ENCODE data around the gene CRTC2.

The CRTC2 gene

DNA sequence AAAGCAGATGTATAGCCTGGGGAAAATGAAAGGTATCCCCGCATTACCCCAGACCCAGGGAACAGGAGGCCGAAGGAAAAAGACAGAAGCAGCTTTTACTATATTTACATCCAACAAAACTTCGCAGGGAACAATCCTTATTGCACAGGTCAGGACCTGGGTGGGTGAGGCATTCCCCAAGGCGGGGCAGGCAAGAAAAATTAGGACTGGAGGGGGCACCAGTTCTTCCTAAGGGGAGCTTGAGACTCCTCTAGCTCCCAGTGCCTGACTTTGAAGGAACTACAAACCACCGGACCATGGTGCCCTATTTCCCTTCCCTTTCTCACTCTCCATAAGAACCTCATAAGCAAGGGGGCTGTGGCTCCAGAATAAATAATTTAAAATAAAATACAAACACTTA lies 29.0 kb downstream of the CRTC2 start:
- Histone ChIP-seq H2AK5ac (ENCODE audit: low read length, severe bottlenecking) (no peak overlapping the region), H3K9me3 (ENCODE audit: control insufficient read depth, low read length) (no peaks in the 10 kb centered on the region), H3K79me1 (replicated peaks; ENCODE audit: low read length, poor library complexity, severe bottlenecking) (peaks cover 1% of the 10 kb centered on the region), H2BK15ac (ENCODE audit: low read depth, poor library complexity, severe bottlenecking) (peak overlapping the region; percentile 39), H4K8ac (ENCODE audit: low read length) (no peak overlapping the region), H3K23ac (ENCODE audit: low read length in 2 of 2) (no peak overlapping the region), H3K4me3 (ENCODE audit: insufficient read depth in 1 of 2, low read depth in 1 of 2, low read length in 2 of 2) (no peak overlapping the region), H3K18ac (ENCODE audit: low read depth in 1 of 2, low read length in 2 of 2) (peak overlapping the region; percentile 30 to 91), H3K4ac (ENCODE audit: low read depth in 1 of 2, low read length in 2 of 2) (peak overlapping the region in 1 of 2 experiments; percentile 73), H3K9ac (ENCODE audit: low read length) (no peak overlapping the region), H3K14ac (ENCODE audit: low read length in 2 of 2) (no peak overlapping the region), H2BK5ac (ENCODE audit: low read depth, low read length, poor library complexity, severe bottlenecking) (no peak overlapping the region), H3K27ac (ENCODE audit: low read length, poor library complexity, severe bottlenecking) (no peak overlapping the region), H3K4me2 (ENCODE audit: low read length, poor library complexity, severe bottlenecking) (no peak overlapping the region), H3K36me3 (ENCODE audit: control insufficient read depth in 1 of 2, insufficient read depth in 2 of 2, low read depth in 1 of 2, low read length in 2 of 2) (peaks cover 42 to 47% of the 10 kb centered on the region in 2 experiments), H3K27me3 (ENCODE audit: control insufficient read depth in 1 of 2, insufficient read depth in 1 of 2, low read length in 2 of 2) (no peaks in the 10 kb centered on the region), H4K91ac (ENCODE audit: low read length) (no peak overlapping the region), H2BK120ac (ENCODE audit: low read depth, low read length) (peak overlapping the region; percentile 42), H2BK12ac (ENCODE audit: low read length in 2 of 2) (peak overlapping the region; percentile 20 to 65), H2AFZ (ENCODE audit: low read depth, low read length) (no peak overlapping the region), H3K4me1 (ENCODE audit: control insufficient read depth, insufficient read depth, low read depth, low read length) (peaks cover 4% of the 10 kb centered on the region)
- DNase-seq: no peak
- 95% methylated on average over 4 of the region's 5 CpGs for WGBS

DNA sequence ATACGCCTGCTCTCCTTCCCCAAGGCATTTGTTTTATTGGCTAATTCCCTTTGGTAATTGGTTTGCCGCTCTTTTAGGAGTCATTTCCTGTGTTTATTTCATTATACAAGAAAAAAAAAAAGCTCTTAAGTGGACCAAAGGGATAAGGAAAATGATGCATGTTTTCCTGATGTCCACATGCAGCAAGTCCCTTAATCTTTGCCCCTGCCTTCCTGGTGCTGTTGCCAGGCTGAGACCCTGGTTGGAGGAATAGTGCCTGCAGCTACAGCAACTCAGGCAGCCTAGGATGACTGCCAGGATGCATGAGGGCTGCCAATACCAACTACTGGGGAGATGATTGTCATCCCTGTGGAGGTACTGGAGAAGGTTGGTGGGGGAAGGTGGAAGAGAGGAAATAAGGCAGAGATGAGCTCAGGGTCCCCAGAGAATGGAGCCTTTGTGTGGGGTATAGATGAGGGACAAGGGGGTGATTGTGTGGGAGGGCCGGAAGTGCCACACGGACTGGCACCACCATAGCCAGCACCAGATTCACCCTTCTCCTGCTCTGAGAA lies 29.5 kb downstream of the CRTC2 start:
- Histone ChIP-seq H3K27ac (ENCODE audit: low read length, poor library complexity, severe bottlenecking) (no peak overlapping the region), H3K18ac (ENCODE audit: low read depth in 1 of 2, low read length in 2 of 2) (peak overlapping the region; percentile 50 to 91), H3K9ac (ENCODE audit: low read length) (no peak overlapping the region), H3K9me3 (ENCODE audit: control insufficient read depth, low read length) (no peaks in the 10 kb centered on the region), H2BK12ac (ENCODE audit: low read length in 2 of 2) (peak overlapping the region; percentile 20 to 65), H2AFZ (ENCODE audit: low read depth, low read length) (no peak overlapping the region), H4K8ac (ENCODE audit: low read length) (peak overlapping the region; percentile 80), H3K14ac (ENCODE audit: low read length in 2 of 2) (peak overlapping the region in 1 of 2 experiments; percentile 71), H3K4me1 (ENCODE audit: control insufficient read depth, insufficient read depth, low read depth, low read length) (peaks cover 4% of the 10 kb centered on the region), H3K4me2 (ENCODE audit: low read length, poor library complexity, severe bottlenecking) (no peak overlapping the region), H4K91ac (ENCODE audit: low read length) (no peak overlapping the region), H3K4me3 (ENCODE audit: insufficient read depth in 1 of 2, low read depth in 1 of 2, low read length in 2 of 2) (peak overlapping the region in 1 of 2 experiments; percentile 32), H3K27me3 (ENCODE audit: control insufficient read depth in 1 of 2, insufficient read depth in 1 of 2, low read length in 2 of 2) (no peaks in the 10 kb centered on the region), H2AK5ac (ENCODE audit: low read length, severe bottlenecking) (no peak overlapping the region), H3K36me3 (ENCODE audit: control insufficient read depth in 1 of 2, insufficient read depth in 2 of 2, low read depth in 1 of 2, low read length in 2 of 2) (peaks cover 36 to 42% of the 10 kb centered on the region in 2 experiments), H2BK5ac (ENCODE audit: low read depth, low read length, poor library complexity, severe bottlenecking) (no peak overlapping the region), H2BK120ac (ENCODE audit: low read depth, low read length) (no peak overlapping the region), H3K79me1 (replicated peaks; ENCODE audit: low read length, poor library complexity, severe bottlenecking) (peaks cover 1% of the 10 kb centered on the region), H2BK15ac (ENCODE audit: low read depth, poor library complexity, severe bottlenecking) (peak overlapping the region; percentile 39), H3K23ac (ENCODE audit: low read length in 2 of 2) (no peak overlapping the region), H3K4ac (ENCODE audit: low read depth in 1 of 2, low read length in 2 of 2) (peak overlapping the region in 1 of 2 experiments; percentile 73)
- WGBS: no CpG with 5 or more reads among the region's 4 CpGs
- DNase-seq: peak; percentile 85

DNA sequence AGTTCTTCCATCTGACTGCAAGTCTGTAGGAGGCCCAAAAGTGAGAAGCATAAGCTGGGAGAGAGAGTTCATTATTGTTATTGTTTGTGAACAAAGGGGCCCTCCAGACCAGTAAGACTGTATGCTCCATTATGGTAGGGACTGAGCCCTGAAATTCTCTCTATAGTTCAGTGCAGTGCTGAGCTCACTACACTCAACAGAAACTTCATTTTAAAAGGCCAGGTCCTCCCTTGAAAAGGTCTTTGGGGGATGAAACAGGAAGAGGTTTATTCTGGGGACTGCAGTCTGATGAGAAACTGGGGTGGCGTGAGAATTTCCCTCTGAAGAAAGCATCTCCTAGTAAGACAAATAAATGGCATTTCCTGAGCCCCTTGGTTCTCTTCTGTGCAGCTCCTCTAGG lies 30.2 kb downstream of the CRTC2 start:
- no peaks in the 10 kb centered on the region for H3K9me3 ChIP-seq (ENCODE audit: control insufficient read depth, low read length)
- no peak overlapping the region for H2AK5ac ChIP-seq (ENCODE audit: low read length, severe bottlenecking)

DNA sequence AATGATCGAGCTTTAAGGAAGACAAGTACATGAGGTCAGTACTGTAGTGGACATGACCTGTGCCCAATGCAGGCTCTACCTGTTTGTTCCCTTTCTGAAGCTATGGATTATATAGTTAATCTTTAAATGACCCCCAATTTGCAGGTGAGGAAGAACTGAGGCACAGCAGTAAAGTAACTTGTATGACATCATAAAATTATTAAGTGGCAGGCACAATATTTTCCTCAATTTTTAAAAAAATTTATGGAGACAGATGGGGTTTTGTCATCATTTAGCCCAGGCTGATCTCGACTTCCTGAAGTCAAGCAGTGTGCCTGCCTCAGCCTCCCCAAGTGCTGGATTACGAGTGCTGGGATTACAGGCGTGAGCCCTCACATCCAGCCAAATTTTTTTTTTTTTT lies 32.0 kb downstream of the CRTC2 start:
- H3K18ac ChIP-seq (ENCODE audit: low read depth in 1 of 2, low read length in 2 of 2): no peak overlapping the region
- no peak overlapping the region for H3K4me2 ChIP-seq (ENCODE audit: low read length, poor library complexity, severe bottlenecking)
- H2BK15ac ChIP-seq (ENCODE audit: low read depth, poor library complexity, severe bottlenecking): peak overlapping the region; percentile 21
- H4K91ac ChIP-seq (ENCODE audit: low read length): no peak overlapping the region
- H3K23ac ChIP-seq (ENCODE audit: low read length in 2 of 2): no peak overlapping the region
- no peak overlapping the region for H3K4me3 ChIP-seq (ENCODE audit: insufficient read depth in 1 of 2, low read depth in 1 of 2, low read length in 2 of 2)
- peaks cover 16 to 22% of the 10 kb centered on the region in 2 experiments for H3K36me3 ChIP-seq (ENCODE audit: control insufficient read depth in 1 of 2, insufficient read depth in 2 of 2, low read depth in 1 of 2, low read length in 2 of 2)
- no peak overlapping the region for H2BK12ac ChIP-seq (ENCODE audit: low read length in 2 of 2)
- H2AFZ ChIP-seq (ENCODE audit: low read depth, low read length): no peak overlapping the region
- H3K9me3 ChIP-seq (ENCODE audit: control insufficient read depth, low read length): no peaks in the 10 kb centered on the region
- H2BK120ac ChIP-seq (ENCODE audit: low read depth, low read length): no peak overlapping the region
- H3K27me3 ChIP-seq (ENCODE audit: control insufficient read depth in 1 of 2, insufficient read depth in 1 of 2, low read length in 2 of 2): no peaks in the 10 kb centered on the region
- H3K9ac ChIP-seq (ENCODE audit: low read length): no peak overlapping the region
- H2AK5ac ChIP-seq (ENCODE audit: low read length, severe bottlenecking): no peak overlapping the region
- 92% methylated on average over 4 of the region's 4 CpGs for WGBS
- H3K4me1 ChIP-seq (ENCODE audit: control insufficient read depth, insufficient read depth, low read depth, low read length): peaks cover 5% of the 10 kb centered on the region
- no peak overlapping the region for H2BK5ac ChIP-seq (ENCODE audit: low read depth, low read length, poor library complexity, severe bottlenecking)
- H3K27ac ChIP-seq (ENCODE audit: low read length, poor library complexity, severe bottlenecking): no peak overlapping the region
- H3K14ac ChIP-seq (ENCODE audit: low read length in 2 of 2): no peak overlapping the region
- H3K4ac ChIP-seq (ENCODE audit: low read depth in 1 of 2, low read length in 2 of 2): no peak overlapping the region
- H4K8ac ChIP-seq (ENCODE audit: low read length): no peak overlapping the region
- DNase-seq: no peak
- no peaks in the 10 kb centered on the region for H3K79me1 ChIP-seq (replicated peaks; ENCODE audit: low read length, poor library complexity, severe bottlenecking)

More for the DNA sequence above, 30.2 kb downstream of the CRTC2 start:
- peak overlapping the region; percentile 46 for H4K91ac ChIP-seq (ENCODE audit: low read length)
- H4K8ac ChIP-seq (ENCODE audit: low read length): no peak overlapping the region
- peak overlapping the region in 1 of 2 experiments; percentile 50 for H3K18ac ChIP-seq (ENCODE audit: low read depth in 1 of 2, low read length in 2 of 2)
- no peak overlapping the region for H3K4me3 ChIP-seq (ENCODE audit: insufficient read depth in 1 of 2, low read depth in 1 of 2, low read length in 2 of 2)
- H3K9ac ChIP-seq (ENCODE audit: low read length): no peak overlapping the region
- peaks cover 4% of the 10 kb centered on the region for H3K4me1 ChIP-seq (ENCODE audit: control insufficient read depth, insufficient read depth, low read depth, low read length)
- 71% methylated on average over 1 of the region's 1 CpG for WGBS
- no peak for DNase-seq
- H2BK5ac ChIP-seq (ENCODE audit: low read depth, low read length, poor library complexity, severe bottlenecking): no peak overlapping the region
- H3K23ac ChIP-seq (ENCODE audit: low read length in 2 of 2): no peak overlapping the region
- H2BK120ac ChIP-seq (ENCODE audit: low read depth, low read length): no peak overlapping the region
- H2AFZ ChIP-seq (ENCODE audit: low read depth, low read length): no peak overlapping the region
- no peaks in the 10 kb centered on the region for H3K27me3 ChIP-seq (ENCODE audit: control insufficient read depth in 1 of 2, insufficient read depth in 1 of 2, low read length in 2 of 2)
- peak overlapping the region in 1 of 2 experiments; percentile 10 for H3K14ac ChIP-seq (ENCODE audit: low read length in 2 of 2)
- H2BK15ac ChIP-seq (ENCODE audit: low read depth, poor library complexity, severe bottlenecking): no peak overlapping the region
- H3K79me1 ChIP-seq (replicated peaks; ENCODE audit: low read length, poor library complexity, severe bottlenecking): peaks cover 1% of the 10 kb centered on the region
- peaks cover 30 to 36% of the 10 kb centered on the region in 2 experiments for H3K36me3 ChIP-seq (ENCODE audit: control insufficient read depth in 1 of 2, insufficient read depth in 2 of 2, low read depth in 1 of 2, low read length in 2 of 2)
- H3K4me2 ChIP-seq (ENCODE audit: low read length, poor library complexity, severe bottlenecking): no peak overlapping the region
- peak overlapping the region in 1 of 2 experiments; percentile 51 for H2BK12ac ChIP-seq (ENCODE audit: low read length in 2 of 2)
- H3K27ac ChIP-seq (ENCODE audit: low read length, poor library complexity, severe bottlenecking): no peak overlapping the region
- H3K4ac ChIP-seq (ENCODE audit: low read depth in 1 of 2, low read length in 2 of 2): no peak overlapping the region
